A204.1 (cell line): Measurements from ENCODE around the gene PHF21B.

Source experiments
- FAIRE-seq: peaks from 2 replicates; lab custom pipeline; 2012; peaks lifted over from hg19 to GRCh38; lab: Jason Lieb, UNC

PHF21B gene

GRCh38 chr22:44956840-44957767, 52.7 kb downstream of the PHF21B start:
- no peak for FAIRE-seq

- no peak for FAIRE-seq
These were observed 54.7 kb downstream of the PHF21B start for GRCh38 chr22:44955102-44955501.

- FAIRE-seq: no peak
These were observed 55.7 kb downstream of the PHF21B start for GRCh38 chr22:44954149-44954548.

GRCh38 chr22:44952863-44953746, 56.7 kb downstream of the PHF21B start:
- no peak for FAIRE-seq

- no peak for FAIRE-seq
These were observed 58.3 kb downstream of the PHF21B start for GRCh38 chr22:44951510-44951816.

DNA sequence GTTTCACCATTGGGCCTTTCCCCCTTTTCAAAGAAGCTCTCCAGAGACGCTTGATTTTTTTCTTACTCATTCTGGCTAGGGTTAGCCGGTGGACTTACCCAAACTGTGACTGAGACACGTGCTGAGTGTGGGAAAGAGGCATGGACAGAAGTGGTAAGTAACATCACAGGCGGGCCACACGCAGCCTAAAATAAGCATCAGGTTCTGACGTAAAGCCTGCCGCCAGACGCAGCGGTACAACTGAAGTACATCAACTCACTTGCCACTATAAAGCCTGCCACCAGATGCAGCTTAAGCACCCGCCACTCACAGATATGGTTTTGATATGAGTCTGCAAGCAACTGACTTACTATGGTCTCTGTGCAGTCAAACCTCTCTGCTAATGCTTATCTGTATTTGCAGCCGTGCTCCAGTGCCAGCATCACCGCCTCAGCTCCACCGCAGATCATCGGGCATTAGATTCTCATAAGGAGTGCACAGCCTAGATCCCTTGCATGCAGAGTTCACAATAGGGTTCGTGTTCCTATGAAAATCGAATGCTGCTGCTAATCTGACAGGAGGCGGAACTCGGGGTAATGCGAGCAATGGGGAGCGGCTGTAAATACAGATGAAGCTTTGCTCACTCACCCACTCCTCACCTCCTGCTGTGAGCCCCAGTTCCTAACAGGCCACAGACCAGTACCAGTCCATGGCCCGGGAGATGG, 58.8 kb downstream of the PHF21B start:
- FAIRE-seq: no peak

GRCh38 chr22:44947846-44948245, 62.0 kb downstream of the PHF21B start:
- no peak for FAIRE-seq

- no peak for FAIRE-seq
These were observed 62.8 kb downstream of the PHF21B start for GRCh38 chr22:44947049-44947448.

GRCh38 chr22:44944883-44945601, 64.8 kb downstream of the PHF21B start:
- FAIRE-seq: no peak

GRCh38 chr22:44943701-44944324, 66.0 kb downstream of the PHF21B start:
- FAIRE-seq: no peak

- no peak for FAIRE-seq
These were observed 66.7 kb downstream of the PHF21B start for GRCh38 chr22:44942979-44943700.

DNA sequence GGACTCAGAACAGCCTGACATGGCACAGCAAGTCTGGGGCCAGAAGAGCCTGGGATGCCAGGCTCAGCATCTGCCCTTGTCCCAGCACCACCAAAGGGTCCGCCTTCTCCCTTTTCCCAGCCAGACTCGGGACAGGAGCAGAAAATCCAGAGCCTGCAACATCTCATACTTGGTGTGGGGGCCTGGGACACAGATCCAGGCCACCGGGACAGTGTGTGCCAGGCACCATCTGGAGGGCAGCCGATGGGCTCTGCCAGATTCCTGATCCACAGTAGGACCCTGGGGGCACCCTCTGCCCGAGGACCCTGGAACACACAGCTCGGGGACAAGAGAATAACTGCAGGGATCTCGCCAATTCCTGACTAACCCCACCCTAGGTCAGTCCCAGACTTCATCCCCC, 67.7 kb downstream of the PHF21B start:
- no peak for FAIRE-seq

GRCh38 chr22:44941207-44941606, 68.6 kb downstream of the PHF21B start:
- no peak for FAIRE-seq

- no peak for FAIRE-seq
These were observed 69.7 kb downstream of the PHF21B start for GRCh38 chr22:44940130-44940529.

- FAIRE-seq: no peak
These were observed 70.4 kb downstream of the PHF21B start for GRCh38 chr22:44939451-44939850.

GRCh38 chr22:44938886-44939285, 70.9 kb downstream of the PHF21B start:
- FAIRE-seq: no peak

DNA sequence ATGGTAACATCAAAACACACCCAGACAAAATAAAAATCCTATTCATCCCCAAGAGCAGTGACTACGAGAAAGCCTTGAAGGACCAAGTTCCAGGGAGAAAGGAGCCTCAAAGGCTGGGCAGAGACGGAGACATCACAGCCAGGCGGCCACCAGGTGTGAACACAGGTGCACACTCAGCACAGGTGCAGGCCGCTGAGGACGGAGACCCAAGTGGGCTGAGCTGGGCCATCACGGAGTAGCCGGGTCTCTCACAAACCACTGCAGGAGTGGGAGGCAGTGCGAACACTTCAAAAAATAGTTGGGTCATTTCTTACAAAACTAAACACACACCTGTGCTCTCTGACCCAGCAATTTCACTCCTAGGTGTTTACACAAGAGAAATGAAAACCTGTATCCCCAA, 72.6 kb downstream of the PHF21B start:
- FAIRE-seq: no peak

GRCh38 chr22:44936201-44936600, 73.6 kb downstream of the PHF21B start:
- FAIRE-seq: no peak

GRCh38 chr22:44935724-44936123, 74.1 kb downstream of the PHF21B start:
- FAIRE-seq: no peak

DNA sequence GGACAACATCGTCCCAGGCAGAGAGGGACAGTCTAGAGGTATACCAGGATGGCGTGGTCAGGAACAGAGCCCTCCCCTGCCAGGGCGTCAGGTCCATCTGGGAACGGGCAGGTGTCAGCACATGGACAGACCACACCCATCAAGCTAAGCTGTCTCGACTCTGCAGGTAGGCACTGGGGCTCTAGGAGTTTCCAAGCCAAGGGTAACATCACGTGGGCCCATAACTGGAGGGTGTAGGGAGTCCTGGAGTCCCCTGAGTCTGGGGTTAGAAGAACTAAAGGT, 75.4 kb downstream of the PHF21B start:
- FAIRE-seq: no peak
